Measurements from ENCODE around the gene LMCD1.

Gene LMCD1

DNA sequence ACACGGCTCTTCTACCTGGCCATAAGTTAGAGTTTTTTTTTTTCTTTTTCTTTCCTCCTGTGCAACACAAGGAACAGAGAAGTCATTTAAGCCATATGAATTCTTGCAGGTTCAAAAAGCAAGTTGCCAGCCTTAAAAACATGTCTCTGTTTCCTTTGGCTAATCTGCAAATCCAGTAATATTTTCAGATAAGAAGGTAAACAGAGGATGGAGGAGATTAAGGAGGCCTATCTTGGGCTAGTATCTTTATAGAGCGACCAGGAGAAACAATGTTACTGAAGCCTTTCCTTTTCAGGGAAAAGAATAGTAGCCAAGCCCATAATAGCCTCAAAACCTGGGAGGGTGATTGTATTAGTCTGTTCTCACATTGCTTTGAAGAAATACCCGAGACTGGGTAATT lies 20.9 kb upstream of the LMCD1 start:
- H3K4me3 ChIP-seq (replicated peaks; ENCODE audit: insufficient read depth, low read length): no peak overlapping the region
- TF ChIP-seq SPI1 (IDR thresholded peaks at IDR 0.05; ENCODE audit: borderline replicate concordance, low read depth): no peak
- H3K27ac ChIP-seq (replicated peaks): no peak overlapping the region
- DNase-seq (ENCODE audit: low read depth in 1 of 2, low spot score in 1 of 2): no peak
- no peaks in the 10 kb centered on the region for H3K27me3 ChIP-seq (ENCODE audit: insufficient read depth, poor library complexity, severe bottlenecking)

GRCh38 chr3:8481380-8481779 lies 20.2 kb upstream of the LMCD1 start:
- no peak overlapping the region for H3K4me3 ChIP-seq (replicated peaks; ENCODE audit: insufficient read depth, low read length)
- no peak overlapping the region for H3K27ac ChIP-seq (replicated peaks)
- H3K27me3 ChIP-seq (ENCODE audit: insufficient read depth, poor library complexity, severe bottlenecking): no peaks in the 10 kb centered on the region
- TF ChIP-seq GABPA (IDR thresholded peaks at IDR 0.05; ENCODE audit: low read depth): no peak
- TF ChIP-seq CTCF (IDR thresholded peaks at IDR 0.05; ENCODE audit: insufficient read depth, low read length): no peak
- TF ChIP-seq POLR2AphosphoS5 (IDR thresholded peaks at IDR 0.05; ENCODE audit: low read depth): no peak
- no peak for TF ChIP-seq SPI1 (IDR thresholded peaks at IDR 0.05; ENCODE audit: borderline replicate concordance, low read depth)
- no peak for TF ChIP-seq REST (IDR thresholded peaks at IDR 0.05; ENCODE audit: insufficient replicate concordance, low read depth)
- no peak for DNase-seq (ENCODE audit: low read depth in 1 of 2, low spot score in 1 of 2)

GRCh38 chr3:8482263-8482662 lies 19.4 kb upstream of the LMCD1 start:
- TF ChIP-seq SPI1 (IDR thresholded peaks at IDR 0.05; ENCODE audit: borderline replicate concordance, low read depth): no peak
- no peak for TF ChIP-seq CTCF (IDR thresholded peaks at IDR 0.05; ENCODE audit: insufficient read depth, low read length)
- no peak for TF ChIP-seq GABPA (IDR thresholded peaks at IDR 0.05; ENCODE audit: low read depth)
- TF ChIP-seq REST (IDR thresholded peaks at IDR 0.05; ENCODE audit: insufficient replicate concordance, low read depth): no peak
- TF ChIP-seq POLR2AphosphoS5 (IDR thresholded peaks at IDR 0.05; ENCODE audit: low read depth): no peak
- no peaks in the 10 kb centered on the region for H3K27me3 ChIP-seq (ENCODE audit: insufficient read depth, poor library complexity, severe bottlenecking)
- no peak for DNase-seq (ENCODE audit: low read depth in 1 of 2, low spot score in 1 of 2)
- H3K4me3 ChIP-seq (replicated peaks; ENCODE audit: insufficient read depth, low read length): no peak overlapping the region
- no peak overlapping the region for H3K27ac ChIP-seq (replicated peaks)

- no peak overlapping the region for H3K4me3 ChIP-seq (replicated peaks; ENCODE audit: insufficient read depth, low read length)
- no peak for DNase-seq (ENCODE audit: low read depth in 1 of 2, low spot score in 1 of 2)
- no peak overlapping the region for H3K27ac ChIP-seq (replicated peaks)
- H3K27me3 ChIP-seq (ENCODE audit: insufficient read depth, poor library complexity, severe bottlenecking): no peaks in the 10 kb centered on the region
- TF ChIP-seq GABPA (IDR thresholded peaks at IDR 0.05; ENCODE audit: low read depth) (no peak), REST (IDR thresholded peaks at IDR 0.05; ENCODE audit: insufficient replicate concordance, low read depth) (no peak), SPI1 (IDR thresholded peaks at IDR 0.05; ENCODE audit: borderline replicate concordance, low read depth) (no peak), CTCF (IDR thresholded peaks at IDR 0.05; ENCODE audit: insufficient read depth, low read length) (no peak), POLR2AphosphoS5 (IDR thresholded peaks at IDR 0.05; ENCODE audit: low read depth) (no peak)
Measured at GRCh38 chr3:8482960-8483665, 18.5 kb upstream of the LMCD1 start.
